Measurements from ENCODE around the gene ZNF683. TPM values are rescaled to one million over a fixed set of nuclear protein-coding genes. Genes with fewer than 3 reads are reported as not detected.

Gene ZNF683
- total RNA-seq, 2 experiments from 2014 or later: 0.69 to 1.3 TPM

- ChIA-PET CTCF (interaction anchor here (0.6 to 2.4 kb wide), 8 partner anchors 12 to 193 kb away, joined by 3 to 12 read pairs (median 6); no protein-coding TSS in a partner anchor), POLR2A (interaction anchor here (0.9 to 1.3 kb wide), 3 partner anchors 11 to 75 kb away, joined by 3 to 5 read pairs (median 3); no protein-coding TSS in a partner anchor)
- peak; percentile 88 for DNase-seq
- TF ChIP-seq CTCF (IDR thresholded peaks at IDR 0.05): no peak
- Mint-ChIP-seq H3K27ac (peak overlapping the region; percentile 13), H3K4me1 (ENCODE audit: low read depth) (peaks cover 35% of the 10 kb centered on the region), H3K4me3 (peak overlapping the region; percentile 60), H3K27me3 (peaks cover 15% of the 10 kb centered on the region), H3K36me3 (ENCODE audit: low read depth) (no peaks in the 10 kb centered on the region), H3K9me3 (no peaks in the 10 kb centered on the region)
- intact Hi-C loops (cut with micrococcal nuclease): loop anchor here (5.0 kb wide), 1 partner anchor 34 kb away; no protein-coding TSS in a partner anchor
- peak; percentile 79 for ATAC-seq
Observed at GRCh38 chr1:26358411-26359384, 13.9 kb downstream of the ZNF683 start.

GRCh38 chr1:26357121-26357602 lies 15.4 kb downstream of the ZNF683 start:
- Mint-ChIP-seq H3K27me3 (peaks cover 13% of the 10 kb centered on the region), H3K36me3 (ENCODE audit: low read depth) (no peaks in the 10 kb centered on the region), H3K4me3 (no peak overlapping the region), H3K27ac (no peak overlapping the region), H3K4me1 (ENCODE audit: low read depth) (peaks cover 28% of the 10 kb centered on the region), H3K9me3 (no peaks in the 10 kb centered on the region)
- no peak for ATAC-seq
- TF ChIP-seq CTCF (IDR thresholded peaks at IDR 0.05): no peak
- ChIA-PET CTCF (interaction anchor here (2.3 to 2.4 kb wide), 2 partner anchors 10 to 35 kb away, joined by 10 to 12 read pairs; no protein-coding TSS in a partner anchor), POLR2A (interaction anchor here (0.5 kb wide), 1 partner anchor 538 kb away, joined by 3 read pairs; no protein-coding TSS in a partner anchor)
- intact Hi-C loops (cut with micrococcal nuclease): loop anchor here (5.0 kb wide), 1 partner anchor 35 kb away; no protein-coding TSS in a partner anchor
- no peak for DNase-seq

- DNase-seq (no peak), ATAC-seq (no peak)
- intact Hi-C loops (cut with micrococcal nuclease): loop anchor here (5.0 kb wide), 1 partner anchor 36 kb away; no protein-coding TSS in a partner anchor
- Mint-ChIP-seq H3K27me3 (peaks cover 6% of the 10 kb centered on the region), H3K4me1 (ENCODE audit: low read depth) (peaks cover 25% of the 10 kb centered on the region), H3K4me3 (no peak overlapping the region), H3K9me3 (no peaks in the 10 kb centered on the region), H3K27ac (no peak overlapping the region), H3K36me3 (ENCODE audit: low read depth) (no peaks in the 10 kb centered on the region)
- CTCF ChIA-PET: interaction anchor here (1.4 kb wide), 1 partner anchor 34 kb away, joined by 3 read pairs; no protein-coding TSS in a partner anchor
- POLR2A ChIA-PET: no interaction called here
- no peak for TF ChIP-seq CTCF (IDR thresholded peaks at IDR 0.05)
Observed at GRCh38 chr1:26356106-26356505, 16.4 kb downstream of the ZNF683 start.

- H3K4me1 Mint-ChIP-seq (ENCODE audit: low read depth): peaks cover 16% of the 10 kb centered on the region
- DNase-seq (no peak), ATAC-seq (no peak)
- no peak overlapping the region for H3K27ac Mint-ChIP-seq
- intact Hi-C loops (cut with micrococcal nuclease): loop anchor here (5.0 kb wide), 1 partner anchor 37 kb away; no protein-coding TSS in a partner anchor
- CTCF ChIA-PET: interaction anchor here (1.2 to 1.4 kb wide), 4 partner anchors 9 to 185 kb away, joined by 3 to 8 read pairs (median 4); partner anchors contain the start of gene ZNF593
- H3K9me3 Mint-ChIP-seq: no peaks in the 10 kb centered on the region
- no peaks in the 10 kb centered on the region for H3K27me3 Mint-ChIP-seq
- no peak overlapping the region for H3K4me3 Mint-ChIP-seq
- POLR2A ChIA-PET: interaction anchor here (0.8 to 1.0 kb wide), 2 partner anchors 9 to 11 kb away, joined by 3 to 5 read pairs; no protein-coding TSS in a partner anchor
- H3K36me3 Mint-ChIP-seq (ENCODE audit: low read depth): no peaks in the 10 kb centered on the region
- no peak for TF ChIP-seq CTCF (IDR thresholded peaks at IDR 0.05)
Observed at GRCh38 chr1:26354972-26355371, 17.6 kb downstream of the ZNF683 start.

Data from activated CD8-positive, alpha-beta T cell treated with anti-CD3 and anti-CD28 coated beads for 36 hours (primary cell).